RWPE1 (cell line): Measurements from ENCODE around the gene THSD4.

Experiments used
- CTCF ChIA-PET: fragments of 350-600 bp; sonication (Branson Sonifier 250); formaldehyde crosslinking; extraction: SDS; loops from one replicate; lab custom pipeline; 2021; lab: Yijun Ruan, JAX
- POLR2A ChIA-PET: fragments of 400-600 bp; formaldehyde crosslinking; extraction: SDS; loops from one replicate; lab custom pipeline; 2020; ENCODE audit warnings: antibody characterized with exemption; ENCODE audit not compliant: low non-redundant PET; lab: Yijun Ruan, JAX
- DNase-seq: peaks from one replicate; pipeline ENCODE4 v3.0.0; 2012; ENCODE audit warnings: low spot score
- H3K27ac ChIP-seq: fragments of 450-650 bp; 2 replicates; pipeline ENCODE4 v1.5.1; 2017
- TF ChIP-seq, protein P1 (sequence below): fragments of 450-650 bp; conservative IDR thresholded peaks from 2 replicates; pipeline ENCODE4 v1.5.1; 2017; ENCODE audit warnings: low read depth, mild to moderate bottlenecking

The THSD4 gene

GRCh38 chr15:71282076-71282475, 166.8 kb downstream of the THSD4 start:
- no peak for DNase-seq
- ChIA-PET POLR2A (no interaction called here), CTCF (interaction anchor here (0.6 kb wide), 1 partner anchor 474 kb away, joined by 8 read pairs; no protein-coding TSS in a partner anchor)
- H3K27ac ChIP-seq, result no peak overlapping the region
- TF ChIP-seq, protein P1, sequence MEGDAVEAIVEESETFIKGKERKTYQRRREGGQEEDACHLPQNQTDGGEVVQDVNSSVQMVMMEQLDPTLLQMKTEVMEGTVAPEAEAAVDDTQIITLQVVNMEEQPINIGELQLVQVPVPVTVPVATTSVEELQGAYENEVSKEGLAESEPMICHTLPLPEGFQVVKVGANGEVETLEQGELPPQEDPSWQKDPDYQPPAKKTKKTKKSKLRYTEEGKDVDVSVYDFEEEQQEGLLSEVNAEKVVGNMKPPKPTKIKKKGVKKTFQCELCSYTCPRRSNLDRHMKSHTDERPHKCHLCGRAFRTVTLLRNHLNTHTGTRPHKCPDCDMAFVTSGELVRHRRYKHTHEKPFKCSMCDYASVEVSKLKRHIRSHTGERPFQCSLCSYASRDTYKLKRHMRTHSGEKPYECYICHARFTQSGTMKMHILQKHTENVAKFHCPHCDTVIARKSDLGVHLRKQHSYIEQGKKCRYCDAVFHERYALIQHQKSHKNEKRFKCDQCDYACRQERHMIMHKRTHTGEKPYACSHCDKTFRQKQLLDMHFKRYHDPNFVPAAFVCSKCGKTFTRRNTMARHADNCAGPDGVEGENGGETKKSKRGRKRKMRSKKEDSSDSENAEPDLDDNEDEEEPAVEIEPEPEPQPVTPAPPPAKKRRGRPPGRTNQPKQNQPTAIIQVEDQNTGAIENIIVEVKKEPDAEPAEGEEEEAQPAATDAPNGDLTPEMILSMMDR, result no peak

GRCh38 chr15:71288348-71288955, 173.2 kb downstream of the THSD4 start:
- no peak for DNase-seq
- no peak overlapping the region for H3K27ac ChIP-seq
- ChIA-PET POLR2A (no interaction called here), CTCF (no interaction called here)
- TF ChIP-seq, protein P1, result no peak

GRCh38 chr15:71290002-71290401, 174.7 kb downstream of the THSD4 start:
- no peak overlapping the region for H3K27ac ChIP-seq
- POLR2A ChIA-PET, result no interaction called here
- no peak for DNase-seq
- TF ChIP-seq, protein P1, result no peak
- CTCF ChIA-PET, result no interaction called here

DNA sequence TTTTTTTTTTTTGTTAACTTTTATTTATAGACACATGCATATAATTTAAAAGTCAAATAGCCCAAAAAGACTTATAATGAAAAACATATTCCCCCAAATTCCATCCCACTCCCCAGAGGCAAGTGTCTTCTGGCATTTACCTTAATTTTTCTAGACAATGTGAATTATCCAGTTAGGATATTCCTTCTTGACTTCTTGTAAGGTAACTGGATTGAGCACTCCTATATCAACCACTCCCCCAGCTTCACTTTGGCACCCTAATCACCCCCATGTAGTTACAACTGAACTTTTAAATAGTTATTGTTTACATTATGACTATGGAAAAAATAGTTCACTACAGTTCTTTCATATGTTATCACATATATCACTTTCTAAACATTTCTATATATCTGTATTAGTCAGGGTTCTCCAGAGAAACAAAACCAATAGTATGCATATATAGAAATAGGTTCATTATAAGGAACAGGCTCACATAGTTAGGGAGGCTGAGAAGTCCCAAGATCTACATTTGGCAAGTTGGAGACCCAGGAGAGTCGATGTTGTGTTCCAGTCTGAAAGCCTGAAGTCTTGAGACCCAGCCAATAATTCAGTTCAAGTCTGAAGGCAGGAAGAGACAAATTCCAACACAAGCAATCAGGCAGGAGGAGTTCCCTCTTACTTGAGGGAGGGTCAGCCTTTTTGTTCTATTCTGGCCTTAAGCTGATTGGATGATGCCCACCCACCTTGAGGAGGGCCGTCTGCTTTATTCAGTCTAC, 175.8 kb downstream of the THSD4 start:
- ChIA-PET POLR2A (no interaction called here), CTCF (no interaction called here)
- TF ChIP-seq, protein P1, result no peak
- H3K27ac ChIP-seq, result no peak overlapping the region
- DNase-seq, result no peak

DNA sequence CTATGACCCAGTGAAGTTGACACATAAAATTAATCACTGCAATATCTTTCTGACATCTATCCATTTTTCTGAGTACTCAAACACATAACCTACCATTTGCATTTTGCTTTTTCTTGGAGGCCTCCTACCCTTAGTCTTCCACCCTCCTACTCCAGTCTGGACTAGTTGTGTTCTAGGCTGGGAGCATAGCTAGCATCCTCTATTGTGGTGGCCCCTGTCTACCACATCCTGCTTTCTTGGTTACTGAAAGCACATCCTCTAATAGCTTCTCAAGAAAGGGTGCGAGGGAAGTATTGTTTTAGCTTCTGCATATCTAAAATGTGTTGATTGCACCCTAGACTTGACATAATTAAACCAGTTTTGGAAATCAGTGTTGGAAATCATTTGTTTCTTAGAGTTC, 176.5 kb downstream of the THSD4 start:
- POLR2A ChIA-PET, result no interaction called here
- no peak for DNase-seq
- TF ChIP-seq, protein P1, result no peak
- H3K27ac ChIP-seq, result no peak overlapping the region
- CTCF ChIA-PET, result no interaction called here

- ChIA-PET CTCF (no interaction called here), POLR2A (no interaction called here)
- TF ChIP-seq, protein P1, result no peak
- DNase-seq, result no peak
- H3K27ac ChIP-seq, result peak overlapping the region; percentile 95
These were observed 178.5 kb downstream of the THSD4 start for GRCh38 chr15:71293723-71294122.
